Large intestine (tissue), 3 donors: Measurements from ENCODE around the gene EDDM13. TPM values are rescaled to one million over a fixed set of nuclear protein-coding genes. Genes with fewer than 3 reads are reported as not detected.
"Not testable (repeated sequence)": the region's sequence is repeated elsewhere in the genome, so short reads cannot be mapped to it uniquely, and the experiment has no call there.

Source experiments
- DNase-seq, 2 donors: peaks; one replicate each; pipeline versions ENCODE4 v3.0.0 to v3.0.0-alpha.2; 2013
- H3K27ac ChIP-seq: one replicate; pipeline ENCODE4 v1.5.1; 2013; ENCODE audit warnings: low read length
- H3K27me3 ChIP-seq: 2 replicates; pipeline ENCODE4 v1.6.1; 2013; ENCODE audit warnings: low read length; ENCODE audit not compliant: control insufficient read depth, insufficient read depth
- H3K36me3 ChIP-seq: 2 replicates; pipeline ENCODE4 v1.6.1; 2013; ENCODE audit warnings: low read length; ENCODE audit not compliant: control insufficient read depth, insufficient read depth
- H3K4me1 ChIP-seq: one replicate; pipeline ENCODE4 v1.6.1; 2013; ENCODE audit warnings: low read length; ENCODE audit not compliant: control insufficient read depth, insufficient read depth
- H3K4me3 ChIP-seq: one replicate; pipeline ENCODE4 v1.5.1; 2013; ENCODE audit warnings: low read length
- H3K9me3 ChIP-seq: one replicate; pipeline ENCODE4 v1.6.1; 2013; ENCODE audit warnings: mild to moderate bottlenecking, low read depth, low read length, moderate library complexity; ENCODE audit not compliant: control insufficient read depth
- WGBS: methylation state at CpG from one replicate; pipeline ENCODE4 v1.1.5; 2013; ENCODE audit warnings: low lambda C conversion rate; ENCODE audit not compliant: insufficient coverage; 5-methylcytosine and 5-hydroxymethylcytosine counted together
- polyA plus RNA-seq: library from polyadenylated mRNA; unstranded; fragments of 120-200 nt; gene quantifications from one replicate; pipeline ENCODE4 v1.2.1, GENCODE V29; 2013

EDDM13 gene
- polyA plus RNA-seq, 1 donor = 1.2 TPM

DNA sequence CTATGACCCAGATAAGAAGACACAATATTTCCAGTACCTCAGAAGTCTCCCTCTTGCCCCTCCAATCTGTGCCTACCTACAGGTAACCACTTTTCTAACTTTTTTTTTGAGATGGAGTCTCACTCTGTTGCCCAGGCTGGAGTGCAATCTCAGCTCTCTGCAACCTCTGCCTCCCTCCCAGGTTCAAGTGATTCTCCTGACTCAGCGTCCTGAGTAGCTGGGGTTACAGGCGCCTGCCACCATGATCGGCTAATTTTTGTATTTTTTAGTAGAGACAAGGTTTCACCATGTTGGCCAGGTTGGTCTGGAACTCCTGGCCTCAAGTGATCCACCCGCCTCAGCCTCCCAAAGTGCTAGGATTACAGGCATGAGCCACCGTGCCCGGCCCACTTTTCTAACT, 10.6 kb upstream of the EDDM13 start:
- H3K4me1 ChIP-seq, H3K27ac ChIP-seq, H3K4me3 ChIP-seq, H3K9me3 ChIP-seq, H3K27me3 ChIP-seq, DNase-seq, H3K36me3 ChIP-seq: not testable (repeated sequence)
- WGBS = 100% methylated on average over 2 of the region's 6 CpGs

- WGBS = 100% methylated on average over 4 of the region's 5 CpGs
Observed at GRCh38 chr19:56263319-56263718, 9.2 kb upstream of the EDDM13 start.

GRCh38 chr19:56266051-56266450, 6.5 kb upstream of the EDDM13 start:
- Histone ChIP-seq H3K27ac (no peak overlapping the region), H3K4me1 (peaks cover 3% of the 10 kb centered on the region), H3K27me3 (no peaks in the 10 kb centered on the region), H3K36me3 (no peaks in the 10 kb centered on the region), H3K9me3 (no peaks in the 10 kb centered on the region), H3K4me3 (no peak overlapping the region)
- no peak for DNase-seq
- WGBS = no CpG with 5 or more reads among the region's 3 CpGs

More at GRCh38 chr19:56263319-56263718, 9.2 kb upstream of the EDDM13 start:
- Histone ChIP-seq H3K4me1 (peaks cover 3% of the 10 kb centered on the region), H3K36me3 (no peaks in the 10 kb centered on the region), H3K27ac (no peak overlapping the region), H3K4me3 (no peak overlapping the region), H3K27me3 (no peaks in the 10 kb centered on the region), H3K9me3 (no peaks in the 10 kb centered on the region)
- DNase-seq = no peak

GRCh38 chr19:56269348-56269747, 3.2 kb upstream of the EDDM13 start:
- DNase-seq = no peak
- Histone ChIP-seq H3K4me3 (no peak overlapping the region), H3K9me3 (no peaks in the 10 kb centered on the region), H3K27ac (no peak overlapping the region), H3K27me3 (no peaks in the 10 kb centered on the region), H3K4me1 (peaks cover 3% of the 10 kb centered on the region), H3K36me3 (no peaks in the 10 kb centered on the region)
- no CpG with 5 or more reads among the region's 6 CpGs for WGBS

DNA sequence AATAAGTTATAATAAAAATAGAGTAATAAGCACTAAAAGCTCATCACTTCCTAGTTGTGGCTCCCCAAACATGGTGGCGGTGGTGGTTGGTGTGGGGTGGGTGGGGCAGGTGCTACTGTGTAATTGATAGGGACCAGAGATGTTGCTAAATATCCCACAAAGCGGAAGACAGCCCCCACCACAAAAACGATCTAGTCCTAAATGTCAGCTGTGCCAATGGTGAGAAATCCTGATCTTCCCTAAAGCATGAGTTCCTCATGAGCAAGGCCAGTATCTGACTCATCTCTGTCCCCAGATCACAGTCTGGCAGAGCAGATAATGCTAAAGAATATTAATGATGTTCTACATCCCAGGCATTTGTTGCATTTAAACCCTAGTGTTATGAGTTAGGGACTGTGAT, 1.9 kb upstream of the EDDM13 start:
- Histone ChIP-seq H3K27ac (no peak overlapping the region), H3K9me3 (no peaks in the 10 kb centered on the region), H3K4me3 (no peak overlapping the region), H3K27me3 (no peaks in the 10 kb centered on the region), H3K36me3 (no peaks in the 10 kb centered on the region), H3K4me1 (no peaks in the 10 kb centered on the region)
- DNase-seq = no peak
- WGBS = no CpG with 5 or more reads among the region's 3 CpGs

GRCh38 chr19:56271151-56271550, 1.4 kb upstream of the EDDM13 start:
- no peak overlapping the region for H3K27ac ChIP-seq
- H3K27me3 ChIP-seq = no peaks in the 10 kb centered on the region
- H3K9me3 ChIP-seq = no peaks in the 10 kb centered on the region
- H3K4me3 ChIP-seq = no peak overlapping the region
- DNase-seq = no peak
- H3K36me3 ChIP-seq = no peaks in the 10 kb centered on the region
- H3K4me1 ChIP-seq = no peaks in the 10 kb centered on the region
- no CpG with 5 or more reads among the region's 6 CpGs for WGBS

DNA sequence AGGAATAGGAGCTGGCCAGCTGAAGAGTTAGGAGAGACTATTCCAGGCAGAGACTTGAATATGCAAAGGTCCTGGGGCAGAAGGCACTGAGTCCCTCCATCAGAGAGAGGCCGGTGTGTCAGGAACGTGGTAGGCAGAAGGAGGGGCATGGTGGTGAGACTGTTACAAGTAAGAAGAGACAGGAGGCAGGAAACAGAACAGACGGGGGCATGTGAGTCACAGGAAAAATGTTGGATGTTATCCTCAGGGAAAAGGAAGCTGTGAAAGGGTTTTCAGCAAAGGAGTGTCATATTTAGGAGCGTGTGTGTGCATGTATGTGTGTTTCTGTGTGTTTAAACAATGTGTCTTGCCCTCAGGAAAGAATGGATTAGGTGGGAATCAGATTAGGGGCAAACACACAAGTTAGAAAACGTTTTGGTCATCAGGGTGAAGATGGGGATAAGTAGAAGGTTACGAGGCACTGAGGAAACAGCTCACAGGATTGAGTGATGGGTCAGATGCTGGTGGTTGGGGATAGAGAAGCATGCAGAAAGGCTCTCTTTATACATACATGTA, 1.1 kb downstream of the EDDM13 start:
- Histone ChIP-seq H3K27ac (no peak overlapping the region), H3K9me3 (no peaks in the 10 kb centered on the region), H3K27me3 (no peaks in the 10 kb centered on the region), H3K4me3 (no peak overlapping the region), H3K4me1 (no peaks in the 10 kb centered on the region), H3K36me3 (peaks cover 4% of the 10 kb centered on the region)
- no peak for DNase-seq
- 78% methylated on average over 3 of the region's 6 CpGs for WGBS

DNA sequence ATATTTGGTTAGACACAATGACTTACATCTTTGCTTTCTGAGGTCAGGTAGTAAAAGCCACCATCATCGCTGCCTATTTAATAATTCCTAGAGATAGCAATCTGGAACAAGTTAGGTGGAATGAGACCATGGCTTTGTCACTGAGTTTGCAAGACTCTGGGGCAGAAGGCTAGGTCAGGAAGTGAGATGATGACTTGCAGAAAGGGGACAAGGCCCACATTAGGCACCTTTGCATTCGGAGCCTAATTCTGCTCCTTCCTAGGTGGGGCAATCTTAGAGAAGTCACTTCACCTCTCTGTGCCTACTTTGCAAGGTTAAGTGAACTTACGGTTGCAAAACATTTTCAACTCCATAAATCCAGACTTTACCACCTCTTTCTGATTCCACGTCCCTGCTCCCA, 10.3 kb downstream of the EDDM13 start:
- Histone ChIP-seq H3K36me3 (peaks cover 6% of the 10 kb centered on the region), H3K27ac (no peak overlapping the region), H3K27me3 (no peaks in the 10 kb centered on the region), H3K9me3 (no peaks in the 10 kb centered on the region), H3K4me1 (no peaks in the 10 kb centered on the region), H3K4me3 (no peak overlapping the region)
- WGBS = 92% methylated on average over 2 of the region's 4 CpGs
- no peak for DNase-seq

DNA sequence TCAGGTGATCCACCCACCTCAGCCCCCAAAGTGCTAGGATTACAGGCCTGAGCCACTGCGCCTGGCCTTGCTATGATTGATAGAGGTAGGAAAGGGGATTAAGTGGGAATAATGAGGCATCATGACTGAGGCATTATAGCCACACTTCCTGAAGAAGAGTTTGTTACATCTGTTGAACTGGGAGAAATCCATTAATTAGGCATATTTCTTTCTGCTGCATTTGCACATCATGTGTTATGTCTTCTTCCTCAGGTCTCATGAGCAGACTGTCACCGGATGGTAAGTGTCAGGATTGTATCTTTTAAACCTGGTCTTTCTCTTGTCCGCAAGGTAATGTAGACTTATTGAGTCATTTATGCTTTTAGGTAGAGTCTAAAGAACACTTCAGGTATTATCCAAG, 12.2 kb downstream of the EDDM13 start:
- Histone ChIP-seq H3K36me3 (peaks cover 6% of the 10 kb centered on the region), H3K27ac (no peak overlapping the region), H3K4me1 (no peaks in the 10 kb centered on the region), H3K4me3 (no peak overlapping the region), H3K27me3 (no peaks in the 10 kb centered on the region), H3K9me3 (no peaks in the 10 kb centered on the region)
- no peak for DNase-seq
- no CpG with 5 or more reads among the region's 3 CpGs for WGBS

DNA sequence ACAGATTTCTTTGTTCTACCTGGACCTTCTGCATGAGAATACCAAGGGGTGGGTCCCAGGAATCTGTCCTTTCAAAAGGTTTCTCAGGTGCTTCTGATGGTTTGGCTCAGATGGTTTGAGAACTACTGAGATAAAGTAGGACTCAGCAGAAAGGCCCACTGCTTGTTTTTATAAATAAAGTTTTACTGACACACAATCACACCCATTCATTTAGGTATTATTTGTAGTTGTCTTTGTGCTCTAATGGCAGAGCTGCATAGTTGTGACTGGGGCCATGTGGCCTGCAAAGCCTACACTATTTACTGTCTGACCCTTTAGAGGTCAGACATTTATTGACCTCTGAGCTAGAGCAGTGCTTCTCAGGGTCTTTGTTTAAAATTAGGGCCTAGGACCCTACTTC, 17.6 kb downstream of the EDDM13 start:
- no peak overlapping the region for H3K27ac ChIP-seq

DNA sequence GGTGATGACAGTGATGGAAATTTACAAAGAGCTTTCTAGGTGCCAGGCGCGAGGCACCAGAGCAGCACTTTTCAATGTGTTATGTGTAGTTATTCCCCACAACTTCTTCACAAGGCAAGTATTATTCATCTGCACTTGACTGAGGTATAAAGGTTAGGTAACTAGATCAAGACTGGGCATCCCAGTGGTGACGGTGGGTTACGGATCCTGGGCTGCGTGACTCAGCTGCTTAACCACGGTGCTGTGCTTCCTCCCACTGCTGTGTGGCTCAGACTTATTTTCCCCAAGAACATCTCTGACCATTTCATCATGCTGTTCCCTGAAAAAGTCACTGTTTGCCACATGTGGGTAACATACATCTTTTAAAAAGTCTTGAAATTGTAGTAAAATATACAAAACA, 19.3 kb downstream of the EDDM13 start:
- H3K4me3 ChIP-seq = no peak overlapping the region
- H3K27ac ChIP-seq = no peak overlapping the region
- H3K9me3 ChIP-seq = no peaks in the 10 kb centered on the region
- no peaks in the 10 kb centered on the region for H3K27me3 ChIP-seq
- peaks cover 15% of the 10 kb centered on the region for H3K36me3 ChIP-seq
- H3K4me1 ChIP-seq = no peaks in the 10 kb centered on the region
- no CpG with 5 or more reads among the region's 6 CpGs for WGBS
- no peak for DNase-seq

More for the DNA sequence above, 17.6 kb downstream of the EDDM13 start:
- Histone ChIP-seq H3K27me3 (no peaks in the 10 kb centered on the region), H3K9me3 (no peaks in the 10 kb centered on the region), H3K36me3 (peaks cover 14% of the 10 kb centered on the region), H3K4me3 (no peak overlapping the region), H3K4me1 (no peaks in the 10 kb centered on the region)
- no peak for DNase-seq
